Measurements from ENCODE around the gene ACSF2. TPM values are rescaled to one million over a fixed set of nuclear protein-coding genes. Genes with fewer than 3 reads are reported as not detected.

ACSF2 gene
- total RNA-seq, 1 experiment from 2014 or later: 17.2 TPM

DNA sequence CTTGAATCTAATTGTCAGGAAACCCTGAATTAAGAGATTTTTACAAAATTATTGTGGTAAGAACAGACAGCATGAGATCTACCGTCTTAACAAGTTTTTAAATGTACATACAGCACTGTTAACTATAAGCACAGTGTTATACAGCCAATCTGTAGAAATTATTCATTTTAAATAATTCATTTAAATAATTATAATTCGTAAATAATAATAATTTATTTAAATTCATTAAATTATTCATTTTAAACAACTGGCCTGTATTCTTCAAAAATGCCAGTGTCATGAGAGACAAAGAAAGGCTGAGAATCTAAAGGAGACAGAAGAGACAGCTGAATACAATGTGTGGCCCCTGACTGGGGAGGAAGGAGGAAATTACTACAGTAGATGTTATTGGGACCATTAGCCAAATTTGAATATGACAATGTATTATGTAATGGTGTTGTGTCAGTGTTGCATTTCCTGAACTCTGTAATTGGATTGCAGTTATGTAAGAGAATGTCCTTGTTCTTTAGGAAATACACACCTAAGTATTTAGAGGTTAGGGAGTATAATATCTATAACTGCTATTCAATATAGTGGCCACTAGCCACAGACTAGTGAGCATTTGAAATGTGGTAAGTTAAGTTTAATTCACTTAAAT is 55.0 kb downstream of the ACSF2 start:
- Histone ChIP-seq H3K36me3 (ENCODE audit: control insufficient read depth, insufficient read depth, low read length) (no peaks in the 10 kb centered on the region), H3K4me1 (ENCODE audit: control insufficient read depth, insufficient read depth, low read length) (peaks cover 30% of the 10 kb centered on the region), H3K27me3 (ENCODE audit: control insufficient read depth, insufficient read depth, low read length) (no peaks in the 10 kb centered on the region), H3K4me3 (ENCODE audit: low read depth in 2 of 2, low read length in 2 of 2) (no peak overlapping the region), H3K9me3 (ENCODE audit: control insufficient read depth, insufficient read depth, low read depth, low read length) (no peaks in the 10 kb centered on the region), H3K27ac (ENCODE audit: low read length) (0 out of 2 replicates have a peak overlapping the region, but pooled peaks have one; percentile 2)
- DNase-seq (ENCODE audit: low read depth, low spot score) (no peak), ATAC-seq (no peak)
- CTCF ChIA-PET: no interaction called here
- in situ Hi-C loops (cut with HindIII; ENCODE audit: low pct_unique_long_range_greater_than_20kb, low sequenced_read_pairs) (no loop called here), intact Hi-C loops (cut with micrococcal nuclease; ENCODE audit: unreplicated experiment) (loop anchor here (5.0 kb wide), 3 partner anchors 51 to 211 kb away; partner anchors contain the start of genes ABCC3 and EPN3)
- POLR2A ChIA-PET: no interaction called here
- BruUV-seq (replicated peaks): TSS peak; percentile 77
- TF ChIP-seq, protein P1, sequence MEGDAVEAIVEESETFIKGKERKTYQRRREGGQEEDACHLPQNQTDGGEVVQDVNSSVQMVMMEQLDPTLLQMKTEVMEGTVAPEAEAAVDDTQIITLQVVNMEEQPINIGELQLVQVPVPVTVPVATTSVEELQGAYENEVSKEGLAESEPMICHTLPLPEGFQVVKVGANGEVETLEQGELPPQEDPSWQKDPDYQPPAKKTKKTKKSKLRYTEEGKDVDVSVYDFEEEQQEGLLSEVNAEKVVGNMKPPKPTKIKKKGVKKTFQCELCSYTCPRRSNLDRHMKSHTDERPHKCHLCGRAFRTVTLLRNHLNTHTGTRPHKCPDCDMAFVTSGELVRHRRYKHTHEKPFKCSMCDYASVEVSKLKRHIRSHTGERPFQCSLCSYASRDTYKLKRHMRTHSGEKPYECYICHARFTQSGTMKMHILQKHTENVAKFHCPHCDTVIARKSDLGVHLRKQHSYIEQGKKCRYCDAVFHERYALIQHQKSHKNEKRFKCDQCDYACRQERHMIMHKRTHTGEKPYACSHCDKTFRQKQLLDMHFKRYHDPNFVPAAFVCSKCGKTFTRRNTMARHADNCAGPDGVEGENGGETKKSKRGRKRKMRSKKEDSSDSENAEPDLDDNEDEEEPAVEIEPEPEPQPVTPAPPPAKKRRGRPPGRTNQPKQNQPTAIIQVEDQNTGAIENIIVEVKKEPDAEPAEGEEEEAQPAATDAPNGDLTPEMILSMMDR (IDR thresholded peaks at IDR 0.05): no peak
- TF ChIP-seq TCF7L2 (IDR thresholded peaks at IDR 0.05; ENCODE audit: low read depth, low read length) (no peak), POLR2AphosphoS5 (IDR thresholded peaks at IDR 0.05; ENCODE audit: low read depth, low read length) (no peak), SIN3A (IDR thresholded peaks at IDR 0.05; ENCODE audit: borderline replicate concordance, insufficient read depth, low read depth, low read length) (no peak)
- TF ChIP-seq, protein P2, sequence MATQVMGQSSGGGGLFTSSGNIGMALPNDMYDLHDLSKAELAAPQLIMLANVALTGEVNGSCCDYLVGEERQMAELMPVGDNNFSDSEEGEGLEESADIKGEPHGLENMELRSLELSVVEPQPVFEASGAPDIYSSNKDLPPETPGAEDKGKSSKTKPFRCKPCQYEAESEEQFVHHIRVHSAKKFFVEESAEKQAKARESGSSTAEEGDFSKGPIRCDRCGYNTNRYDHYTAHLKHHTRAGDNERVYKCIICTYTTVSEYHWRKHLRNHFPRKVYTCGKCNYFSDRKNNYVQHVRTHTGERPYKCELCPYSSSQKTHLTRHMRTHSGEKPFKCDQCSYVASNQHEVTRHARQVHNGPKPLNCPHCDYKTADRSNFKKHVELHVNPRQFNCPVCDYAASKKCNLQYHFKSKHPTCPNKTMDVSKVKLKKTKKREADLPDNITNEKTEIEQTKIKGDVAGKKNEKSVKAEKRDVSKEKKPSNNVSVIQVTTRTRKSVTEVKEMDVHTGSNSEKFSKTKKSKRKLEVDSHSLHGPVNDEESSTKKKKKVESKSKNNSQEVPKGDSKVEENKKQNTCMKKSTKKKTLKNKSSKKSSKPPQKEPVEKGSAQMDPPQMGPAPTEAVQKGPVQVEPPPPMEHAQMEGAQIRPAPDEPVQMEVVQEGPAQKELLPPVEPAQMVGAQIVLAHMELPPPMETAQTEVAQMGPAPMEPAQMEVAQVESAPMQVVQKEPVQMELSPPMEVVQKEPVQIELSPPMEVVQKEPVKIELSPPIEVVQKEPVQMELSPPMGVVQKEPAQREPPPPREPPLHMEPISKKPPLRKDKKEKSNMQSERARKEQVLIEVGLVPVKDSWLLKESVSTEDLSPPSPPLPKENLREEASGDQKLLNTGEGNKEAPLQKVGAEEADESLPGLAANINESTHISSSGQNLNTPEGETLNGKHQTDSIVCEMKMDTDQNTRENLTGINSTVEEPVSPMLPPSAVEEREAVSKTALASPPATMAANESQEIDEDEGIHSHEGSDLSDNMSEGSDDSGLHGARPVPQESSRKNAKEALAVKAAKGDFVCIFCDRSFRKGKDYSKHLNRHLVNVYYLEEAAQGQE (IDR thresholded peaks at IDR 0.05; ENCODE audit: insufficient read depth in 1 of 2, low read depth in 2 of 2, low read length in 1 of 2): no peak

GRCh38 chr17:50481648-50482047 is 55.6 kb downstream of the ACSF2 start:
- BruUV-seq (replicated peaks): no TSS peak

More at GRCh38 chr17:50481648-50482047, 55.6 kb downstream of the ACSF2 start:
- Histone ChIP-seq H3K4me3 (ENCODE audit: low read depth in 2 of 2, low read length in 2 of 2) (no peak overlapping the region), H3K36me3 (ENCODE audit: control insufficient read depth, insufficient read depth, low read length) (no peaks in the 10 kb centered on the region), H3K4me1 (ENCODE audit: control insufficient read depth, insufficient read depth, low read length) (peaks cover 30% of the 10 kb centered on the region), H3K27ac (ENCODE audit: low read length) (no peak overlapping the region), H3K9me3 (ENCODE audit: control insufficient read depth, insufficient read depth, low read depth, low read length) (no peaks in the 10 kb centered on the region), H3K27me3 (ENCODE audit: control insufficient read depth, insufficient read depth, low read length) (no peaks in the 10 kb centered on the region)
- ATAC-seq: no peak
- no peak for TF ChIP-seq POLR2AphosphoS5 (IDR thresholded peaks at IDR 0.05; ENCODE audit: low read depth, low read length)
- TF ChIP-seq TCF7L2 (IDR thresholded peaks at IDR 0.05; ENCODE audit: low read depth, low read length): no peak
- TF ChIP-seq, protein P2 (IDR thresholded peaks at IDR 0.05; ENCODE audit: insufficient read depth in 1 of 2, low read depth in 2 of 2, low read length in 1 of 2): no peak
- TF ChIP-seq SIN3A (IDR thresholded peaks at IDR 0.05; ENCODE audit: borderline replicate concordance, insufficient read depth, low read depth, low read length): no peak
- TF ChIP-seq, protein P1 (IDR thresholded peaks at IDR 0.05): no peak
- POLR2A ChIA-PET: no interaction called here
- intact Hi-C loops (cut with micrococcal nuclease; ENCODE audit: unreplicated experiment): loop anchor here (5.0 kb wide), 3 partner anchors 51 to 211 kb away; partner anchors contain the start of genes ABCC3 and EPN3
- in situ Hi-C loops (cut with HindIII; ENCODE audit: low pct_unique_long_range_greater_than_20kb, low sequenced_read_pairs): no loop called here
- CTCF ChIA-PET: no interaction called here
- no peak for DNase-seq (ENCODE audit: low read depth, low spot score)

All from Panc1 (cell line).